GM12878 (cell line): Measurements from ENCODE around the gene ADAMTSL2. TPM values are rescaled to one million over a fixed set of nuclear protein-coding genes. Genes with fewer than 3 reads are reported as not detected.

ENCODE experiments used
- ATAC-seq: fragments of 200-7000 bp; cut with Tn5 transposase; 3 replicates; pipeline ENCODE4 v1.9.1; 2020; ENCODE audit warnings: mild to moderate bottlenecking, moderate library complexity
- BruUV-seq: library from RNA; stranded (reverse); fragments of 400-500 nt; replicated peaks from 2 replicates; lab custom pipeline; 2021; lab: Mats Ljungman, UMichigan
- CTCF ChIA-PET: fragments of 300-600 bp; sonication (Branson Sonifier 250); formaldehyde crosslinking; extraction: SDS; loops from one replicate; lab custom pipeline; 2021; ENCODE audit warnings: inconsistent platforms; lab: Yijun Ruan, JAX
- POLR2A ChIA-PET: fragments of 350-600 bp; formaldehyde crosslinking; extraction: SDS; loops from one replicate; lab custom pipeline; 2021; ENCODE audit warnings: inconsistent platforms; lab: Charles Lee
- RAD21 ChIA-PET: fragments of 300-600 bp; sonication (Branson Sonifier 250); formaldehyde crosslinking; loops from one replicate; lab custom pipeline; 2023; ENCODE audit warnings: antibody characterized with exemption; ENCODE audit not compliant: unreplicated experiment; lab: Charles Lee
- SMC1A ChIA-PET: fragments of 300-600 bp; sonication (Branson Sonifier 250); formaldehyde crosslinking; loops from one replicate; lab custom pipeline; 2023; ENCODE audit not compliant: unreplicated experiment, uncharacterized antibody; lab: Charles Lee
- DNase-seq: peaks from one replicate; pipeline ENCODE4 v3.0.0-alpha.2; 2011; ENCODE audit warnings: low read depth, low spot score
- FAIRE-seq: peaks from 3 replicates; lab custom pipeline; 2011; peaks lifted over from hg19 to GRCh38; lab: Jason Lieb, UNC
- H2AFZ ChIP-seq: 2 replicates; pipeline ENCODE4 v1.6.0; 2011; ENCODE audit warnings: low read depth, low read length, control low read depth; ENCODE audit not compliant: control insufficient read depth
- H3K27ac ChIP-seq: 2 replicates; pipeline ENCODE4 v1.5.1; 2011; ENCODE audit warnings: control low read depth; ENCODE audit not compliant: control insufficient read depth, insufficient read depth
- H3K27me3 ChIP-seq, 2 experiments: replicated peaks in 1 of 2; 2 replicates each; pipeline versions ENCODE4 v1.6.0 to v1.6.1; 2011; ENCODE audit warnings: low read length in 1 of 2; ENCODE audit not compliant: control insufficient read depth in 2 of 2, insufficient read depth in 2 of 2
- H3K36me3 ChIP-seq, 2 experiments: 2 replicates each; pipeline ENCODE4 v1.5.1; 2011; ENCODE audit warnings: low read length in 1 of 2; ENCODE audit not compliant: control insufficient read depth in 2 of 2, insufficient read depth in 2 of 2
- H3K4me1 ChIP-seq: 2 replicates; pipeline ENCODE4 v1.6.1; 2011; ENCODE audit warnings: mild to moderate bottlenecking, low read length, moderate library complexity, mixed read lengths; ENCODE audit not compliant: control insufficient read depth, insufficient read depth
- H3K4me2 ChIP-seq: 2 replicates; pipeline ENCODE4 v1.6.0; 2011; ENCODE audit warnings: control low read depth; ENCODE audit not compliant: control insufficient read depth, insufficient read depth
- H3K4me3 ChIP-seq: fragments of 200-600 bp; sonication (generic); 2 replicates; pipeline ENCODE4 v1.5.1; 2016
- H3K79me2 ChIP-seq: 2 replicates; pipeline ENCODE4 v1.6.0; 2011; ENCODE audit warnings: low read length; ENCODE audit not compliant: control insufficient read depth, insufficient read depth
- H3K9ac ChIP-seq: 2 replicates; pipeline ENCODE4 v1.8.0; 2011; ENCODE audit warnings: low read length, control low read depth, mixed read lengths; ENCODE audit not compliant: control insufficient read depth, insufficient read depth
- H3K9me3 ChIP-seq: replicated peaks from 3 replicates; pipeline ENCODE4 v1.5.1; 2011; ENCODE audit warnings: mild to moderate bottlenecking, low read length; ENCODE audit not compliant: control insufficient read depth, insufficient read depth
- H4K20me1 ChIP-seq: 2 replicates; pipeline ENCODE4 v1.6.0; 2011; ENCODE audit not compliant: control insufficient read depth, insufficient read depth
- CEBPB ChIP-seq, 2 experiments: fragments of 150-350 bp in 1 of 2; IDR thresholded peaks; 2 replicates each; pipeline ENCODE4 v1.6.1; 2012 to 2014; ENCODE audit warnings: low read depth in 2 of 2, low read length in 2 of 2, borderline replicate concordance in 1 of 2, inconsistent platforms in 1 of 2
- EP300 ChIP-seq, 2 experiments: fragments of 150-350 bp in 1 of 2; IDR thresholded peaks; 2 replicates each; pipeline ENCODE4 v1.6.1; 2011 to 2012; ENCODE audit warnings: low read depth in 2 of 2, low read length in 2 of 2, borderline replicate concordance in 1 of 2, improper control_type of control experiment in 1 of 2, inconsistent platforms in 1 of 2; ENCODE audit not compliant: control insufficient read depth in 1 of 2
- FOS ChIP-seq: IDR thresholded peaks from 3 replicates; pipeline ENCODE4 v1.6.1; 2011; ENCODE audit warnings: borderline replicate concordance; ENCODE audit not compliant: insufficient read length; ENCODE audit errors: extremely low read depth
- GABPA ChIP-seq: IDR thresholded peaks from 2 replicates; pipeline ENCODE4 v1.6.1; 2014; ENCODE audit warnings: antibody characterized with exemption, low read depth, mild to moderate bottlenecking, inconsistent platforms
- IKZF1 ChIP-seq: fragments of 450-650 bp; conservative IDR thresholded peaks from 2 replicates; pipeline ENCODE4 v1.6.1; 2017; ENCODE audit warnings: antibody characterized with exemption, mild to moderate bottlenecking
- POLR2AphosphoS5 ChIP-seq: IDR thresholded peaks from 2 replicates; pipeline ENCODE4 v1.6.1; 2011; ENCODE audit warnings: mild to moderate bottlenecking, low read length, inconsistent platforms
- SUPT20H ChIP-seq: IDR thresholded peaks from 2 replicates; pipeline ENCODE4 v1.6.1; 2011; ENCODE audit warnings: low read depth, mild to moderate bottlenecking, low read length, moderate library complexity, borderline replicate concordance; ENCODE audit not compliant: control insufficient read depth
- TCF7 ChIP-seq: IDR thresholded peaks from 2 replicates; pipeline ENCODE4 v1.6.1; 2014; ENCODE audit warnings: antibody characterized with exemption, borderline replicate concordance
- WRNIP1 ChIP-seq: IDR thresholded peaks from 2 replicates; pipeline ENCODE4 v1.6.1; 2011; ENCODE audit warnings: low read depth, low read length, improper control_type of control experiment, borderline replicate concordance
- ZNF274 ChIP-seq: IDR thresholded peaks from one replicate; pipeline ENCODE4 v1.8.0; 2011; ENCODE audit not compliant: insufficient read length, insufficient read depth
- WGBS: methylation state at CpG from one replicate; pipeline ENCODE4 v1.1.6; 2016; ENCODE audit warnings: low lambda C conversion rate; ENCODE audit not compliant: insufficient replicate concordance, insufficient coverage; ENCODE audit errors: missing lambda C conversion rate; 5-methylcytosine and 5-hydroxymethylcytosine counted together
- in situ Hi-C: fragments of 300-500 bp; cut with MboI; formaldehyde crosslinking; loops from 9 replicates; pipeline ENCODE4 v1.14.3; 2018; ENCODE audit warnings: mixed read lengths
- intact Hi-C: fragments of 100-400 bp; cut with micrococcal nuclease; formaldehyde crosslinking; loops from one replicate; pipeline ENCODE4 v1.14.2; 2022; ENCODE audit not compliant: unreplicated experiment
- polyA plus RNA-seq, 11 experiments: library from polyadenylated mRNA; depleted of rRNA in 4 of 11; unstranded in 6 of 11; stranded (reverse) in 5 of 11; fragments of >200 nt; fragmentation: Nextera tagmentation in 4 of 11; fragmentation: Illumina TruSeq in 1 of 11; extraction: Ambion mirVana in 4 of 11; extraction: Trizol in 1 of 11; gene quantifications; 1 replicate in 1 of 11; 2 replicates in 10 of 11; pipeline versions ENCODE4 v1.2.1 to v1.2.3, GENCODE V29; 2011 to 2016; ENCODE audit warnings: inconsistent platforms in 2 of 11, missing spikeins in 2 of 11, low read depth in 1 of 11
- total RNA-seq, 4 experiments: library from RNA; depleted of rRNA in 3 of 4; stranded (reverse); fragments of >200 nt in 3 of 4; fragmentation: Illumina TruSeq in 1 of 4; extraction: Trizol in 1 of 4; gene quantifications; 2 replicates each; pipeline versions ENCODE4 v1.2.1 to v1.2.3, GENCODE V29; 2013 to 2021
- TF ChIP-seq, protein P1 (sequence below): fragments of 450-650 bp; IDR thresholded peaks from 2 replicates; pipeline ENCODE4 v1.6.1; 2016; ENCODE audit warnings: mild to moderate bottlenecking, moderate library complexity, borderline replicate concordance
- TF ChIP-seq, protein P2 (sequence below): IDR thresholded peaks from 2 replicates; pipeline ENCODE4 v1.6.1; 2011; ENCODE audit warnings: mild to moderate bottlenecking, low read depth, low read length, moderate library complexity; ENCODE audit not compliant: insufficient replicate concordance
- TF ChIP-seq, protein P3 (sequence below): IDR thresholded peaks from 2 replicates; pipeline ENCODE4 v1.6.1; 2012; ENCODE audit warnings: low read length, inconsistent platforms
- TF ChIP-seq, protein P4 (sequence below): IDR thresholded peaks from 2 replicates; pipeline ENCODE4 v1.6.1; 2011; ENCODE audit warnings: borderline replicate concordance, low read depth, mild to moderate bottlenecking, moderate library complexity, low read length; ENCODE audit not compliant: insufficient read depth, poor library complexity, severe bottlenecking

Gene ADAMTSL2
- total and polyA plus RNA-seq, 10 of the 15 experiments (the other 5 are each of a cell fraction or from before 2014, with no cell fraction given), result 0.07 TPM; not detected in 9

DNA sequence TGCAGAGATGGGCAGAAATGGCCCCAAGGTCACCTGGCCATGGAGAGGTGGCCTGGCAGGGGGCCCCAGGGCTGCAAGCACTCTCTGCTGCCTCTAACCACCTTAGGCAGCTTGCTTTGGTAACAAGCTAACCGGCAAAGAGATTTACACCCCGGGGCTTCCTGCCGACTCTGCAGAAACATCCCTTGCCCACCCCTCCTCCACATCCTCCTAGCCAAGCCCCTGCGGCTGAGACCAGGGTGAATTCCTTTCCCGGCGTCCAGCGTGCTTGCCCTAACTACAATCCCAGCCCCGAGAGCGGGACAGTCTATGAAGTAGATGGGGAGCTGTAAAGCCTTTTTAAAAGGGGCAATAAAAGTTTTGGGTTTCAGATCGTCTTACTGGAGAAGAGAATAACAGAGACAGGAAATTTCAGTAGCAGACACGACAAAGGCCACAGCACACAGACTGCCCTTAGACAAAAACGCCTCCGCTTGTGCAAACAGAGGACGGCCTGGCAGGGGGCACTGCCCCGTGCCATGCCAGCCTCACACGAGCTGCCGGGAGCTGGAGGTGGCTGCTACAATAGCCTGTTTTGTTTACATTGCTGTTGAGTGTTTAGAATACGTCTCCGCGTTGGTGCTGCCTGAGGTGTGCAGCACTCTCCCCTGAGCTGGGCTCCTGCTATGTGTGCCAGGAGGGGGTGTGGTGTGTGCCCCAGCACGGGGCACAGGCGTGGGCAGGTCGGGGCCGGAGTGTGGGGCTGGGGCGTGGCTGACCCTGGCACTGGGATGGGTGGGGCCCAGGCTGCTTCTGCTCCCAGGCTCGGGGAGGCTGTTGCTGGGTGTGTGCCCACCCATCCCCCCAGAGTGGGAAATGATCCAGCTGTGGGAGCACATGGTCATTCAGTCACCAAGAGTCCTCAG, 25.1 kb upstream of the ADAMTSL2 start:
- Histone ChIP-seq H3K4me3 (no peak overlapping the region), H3K36me3 (no peaks in the 10 kb centered on the region), H3K4me1 (no peaks in the 10 kb centered on the region), H3K9ac (no peak overlapping the region), H3K27ac (no peak overlapping the region), H4K20me1 (no peaks in the 10 kb centered on the region), H3K4me2 (no peak overlapping the region), H3K9me3 (no peaks in the 10 kb centered on the region), H3K27me3 (no peaks in the 10 kb centered on the region; a peak in 1 of 4 replicates), H2AFZ (no peak overlapping the region), H3K79me2 (no peaks in the 10 kb centered on the region)
- ChIA-PET CTCF (no interaction called here), SMC1A (no interaction called here), POLR2A (no interaction called here), RAD21 (no interaction called here)
- DNase-seq (no peak), ATAC-seq (no peak), FAIRE-seq (no peak)
- no TSS peak for BruUV-seq
- intact Hi-C loops, result no loop called here
- in situ Hi-C loops, result no loop called here
- WGBS, result 16% methylated on average over 26 of the region's 26 CpGs
- TF ChIP-seq EP300 (IDR thresholded peaks at IDR 0.05; ENCODE audit: borderline replicate concordance in 1 of 2, control insufficient read depth in 1 of 2, low read depth in 2 of 2, low read length in 2 of 2), result no peak
- TF ChIP-seq POLR2AphosphoS5, result no peak
- no peak for TF ChIP-seq ZNF274
- TF ChIP-seq, protein P1, sequence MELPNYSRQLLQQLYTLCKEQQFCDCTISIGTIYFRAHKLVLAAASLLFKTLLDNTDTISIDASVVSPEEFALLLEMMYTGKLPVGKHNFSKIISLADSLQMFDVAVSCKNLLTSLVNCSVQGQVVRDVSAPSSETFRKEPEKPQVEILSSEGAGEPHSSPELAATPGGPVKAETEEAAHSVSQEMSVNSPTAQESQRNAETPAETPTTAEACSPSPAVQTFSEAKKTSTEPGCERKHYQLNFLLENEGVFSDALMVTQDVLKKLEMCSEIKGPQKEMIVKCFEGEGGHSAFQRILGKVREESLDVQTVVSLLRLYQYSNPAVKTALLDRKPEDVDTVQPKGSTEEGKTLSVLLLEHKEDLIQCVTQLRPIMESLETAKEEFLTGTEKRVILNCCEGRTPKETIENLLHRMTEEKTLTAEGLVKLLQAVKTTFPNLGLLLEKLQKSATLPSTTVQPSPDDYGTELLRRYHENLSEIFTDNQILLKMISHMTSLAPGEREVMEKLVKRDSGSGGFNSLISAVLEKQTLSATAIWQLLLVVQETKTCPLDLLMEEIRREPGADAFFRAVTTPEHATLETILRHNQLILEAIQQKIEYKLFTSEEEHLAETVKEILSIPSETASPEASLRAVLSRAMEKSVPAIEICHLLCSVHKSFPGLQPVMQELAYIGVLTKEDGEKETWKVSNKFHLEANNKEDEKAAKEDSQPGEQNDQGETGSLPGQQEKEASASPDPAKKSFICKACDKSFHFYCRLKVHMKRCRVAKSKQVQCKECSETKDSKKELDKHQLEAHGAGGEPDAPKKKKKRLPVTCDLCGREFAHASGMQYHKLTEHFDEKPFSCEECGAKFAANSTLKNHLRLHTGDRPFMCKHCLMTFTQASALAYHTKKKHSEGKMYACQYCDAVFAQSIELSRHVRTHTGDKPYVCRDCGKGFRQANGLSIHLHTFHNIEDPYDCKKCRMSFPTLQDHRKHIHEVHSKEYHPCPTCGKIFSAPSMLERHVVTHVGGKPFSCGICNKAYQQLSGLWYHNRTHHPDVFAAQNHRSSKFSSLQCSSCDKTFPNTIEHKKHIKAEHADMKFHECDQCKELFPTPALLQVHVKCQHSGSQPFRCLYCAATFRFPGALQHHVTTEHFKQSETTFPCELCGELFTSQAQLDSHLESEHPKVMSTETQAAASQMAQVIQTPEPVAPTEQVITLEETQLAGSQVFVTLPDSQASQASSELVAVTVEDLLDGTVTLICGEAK, result no peak
- no peak for TF ChIP-seq FOS
- TF ChIP-seq, protein P2, sequence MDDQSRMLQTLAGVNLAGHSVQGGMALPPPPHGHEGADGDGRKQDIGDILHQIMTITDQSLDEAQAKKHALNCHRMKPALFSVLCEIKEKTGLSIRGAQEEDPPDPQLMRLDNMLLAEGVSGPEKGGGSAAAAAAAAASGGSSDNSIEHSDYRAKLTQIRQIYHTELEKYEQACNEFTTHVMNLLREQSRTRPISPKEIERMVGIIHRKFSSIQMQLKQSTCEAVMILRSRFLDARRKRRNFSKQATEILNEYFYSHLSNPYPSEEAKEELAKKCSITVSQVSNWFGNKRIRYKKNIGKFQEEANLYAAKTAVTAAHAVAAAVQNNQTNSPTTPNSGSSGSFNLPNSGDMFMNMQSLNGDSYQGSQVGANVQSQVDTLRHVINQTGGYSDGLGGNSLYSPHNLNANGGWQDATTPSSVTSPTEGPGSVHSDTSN, result no peak
- TF ChIP-seq IKZF1, result no peak
- TF ChIP-seq, protein P3, sequence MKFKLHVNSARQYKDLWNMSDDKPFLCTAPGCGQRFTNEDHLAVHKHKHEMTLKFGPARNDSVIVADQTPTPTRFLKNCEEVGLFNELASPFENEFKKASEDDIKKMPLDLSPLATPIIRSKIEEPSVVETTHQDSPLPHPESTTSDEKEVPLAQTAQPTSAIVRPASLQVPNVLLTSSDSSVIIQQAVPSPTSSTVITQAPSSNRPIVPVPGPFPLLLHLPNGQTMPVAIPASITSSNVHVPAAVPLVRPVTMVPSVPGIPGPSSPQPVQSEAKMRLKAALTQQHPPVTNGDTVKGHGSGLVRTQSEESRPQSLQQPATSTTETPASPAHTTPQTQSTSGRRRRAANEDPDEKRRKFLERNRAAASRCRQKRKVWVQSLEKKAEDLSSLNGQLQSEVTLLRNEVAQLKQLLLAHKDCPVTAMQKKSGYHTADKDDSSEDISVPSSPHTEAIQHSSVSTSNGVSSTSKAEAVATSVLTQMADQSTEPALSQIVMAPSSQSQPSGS, result no peak
- no peak for TF ChIP-seq CEBPB (IDR thresholded peaks at IDR 0.05; ENCODE audit: borderline replicate concordance in 1 of 2, low read depth in 2 of 2, low read length in 2 of 2)
- TF ChIP-seq SUPT20H, result no peak
- no peak for TF ChIP-seq GABPA
- TF ChIP-seq WRNIP1, result no peak
- TF ChIP-seq, protein P4, sequence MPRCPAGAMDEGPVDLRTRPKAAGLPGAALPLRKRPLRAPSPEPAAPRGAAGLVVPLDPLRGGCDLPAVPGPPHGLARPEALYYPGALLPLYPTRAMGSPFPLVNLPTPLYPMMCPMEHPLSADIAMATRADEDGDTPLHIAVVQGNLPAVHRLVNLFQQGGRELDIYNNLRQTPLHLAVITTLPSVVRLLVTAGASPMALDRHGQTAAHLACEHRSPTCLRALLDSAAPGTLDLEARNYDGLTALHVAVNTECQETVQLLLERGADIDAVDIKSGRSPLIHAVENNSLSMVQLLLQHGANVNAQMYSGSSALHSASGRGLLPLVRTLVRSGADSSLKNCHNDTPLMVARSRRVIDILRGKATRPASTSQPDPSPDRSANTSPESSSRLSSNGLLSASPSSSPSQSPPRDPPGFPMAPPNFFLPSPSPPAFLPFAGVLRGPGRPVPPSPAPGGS, result no peak
- TF ChIP-seq TCF7, result no peak
